Keratinocyte (primary cell): ENCODE results near the gene TMEM87B.

Experiments used
- CTCF ChIP-seq, 3 experiments: IDR thresholded peaks in 1 of 3; conservative IDR thresholded peaks in 1 of 3; optimal IDR thresholded peaks in 1 of 3; 2 replicates in 2 of 3; 3 replicates in 1 of 3; pipeline versions ENCODE3 to v1.5.1; 2011; ENCODE audit warnings: low read length in 3 of 3, mild to moderate bottlenecking in 3 of 3, moderate library complexity in 2 of 3, control low read depth in 1 of 3, inconsistent platforms in 1 of 3; ENCODE audit not compliant: insufficient read depth in 2 of 3; ENCODE audit errors: extremely low read depth in 1 of 3
- EZH2 ChIP-seq: IDR thresholded peaks from one replicate; pipeline ENCODE4 v1.6.1; 2012; ENCODE audit warnings: inconsistent platforms, mild to moderate bottlenecking, low read length, moderate library complexity

- TF ChIP-seq EZH2 (no peak), CTCF (optimal IDR thresholded peaks at IDR 0.05 in 1 of 3, IDR thresholded peaks at IDR 0.05 in 1 of 3, conservative IDR thresholded peaks at IDR 0.05 in 1 of 3; ENCODE audit: extremely low read depth in 1 of 3, insufficient read depth in 2 of 3, low read length in 3 of 3) (no peak)
Measured at GRCh38 chr2:112018846-112019245, 36.2 kb upstream of the TMEM87B start.
